ENCODE data around the gene UBE2O.
"Not testable (repeated sequence)": the region's sequence is repeated elsewhere in the genome, so short reads cannot be mapped to it uniquely, and the experiment has no call there.

UBE2O gene

DNA sequence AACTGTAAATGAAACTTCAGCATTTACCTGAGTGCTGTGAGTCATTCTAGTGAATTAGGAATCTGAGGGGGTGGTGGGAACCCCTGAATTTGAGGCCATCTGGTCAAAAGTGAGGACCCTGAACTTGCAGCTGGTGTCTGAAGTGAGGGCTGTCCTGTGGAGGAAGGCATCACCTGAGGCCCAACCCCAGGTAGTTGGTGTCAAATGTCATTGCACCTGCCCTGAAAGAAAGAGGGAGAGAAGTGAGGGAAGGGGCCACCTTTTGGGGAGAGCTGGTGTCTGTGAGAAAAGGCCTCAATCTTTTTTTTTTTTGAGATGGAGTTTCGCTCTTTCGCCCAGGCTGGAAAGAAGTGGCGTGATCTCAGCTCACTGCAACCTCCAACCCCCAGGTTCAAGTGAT, 86.7 kb downstream of the UBE2O start:
- no peak for DNase-seq

DNA sequence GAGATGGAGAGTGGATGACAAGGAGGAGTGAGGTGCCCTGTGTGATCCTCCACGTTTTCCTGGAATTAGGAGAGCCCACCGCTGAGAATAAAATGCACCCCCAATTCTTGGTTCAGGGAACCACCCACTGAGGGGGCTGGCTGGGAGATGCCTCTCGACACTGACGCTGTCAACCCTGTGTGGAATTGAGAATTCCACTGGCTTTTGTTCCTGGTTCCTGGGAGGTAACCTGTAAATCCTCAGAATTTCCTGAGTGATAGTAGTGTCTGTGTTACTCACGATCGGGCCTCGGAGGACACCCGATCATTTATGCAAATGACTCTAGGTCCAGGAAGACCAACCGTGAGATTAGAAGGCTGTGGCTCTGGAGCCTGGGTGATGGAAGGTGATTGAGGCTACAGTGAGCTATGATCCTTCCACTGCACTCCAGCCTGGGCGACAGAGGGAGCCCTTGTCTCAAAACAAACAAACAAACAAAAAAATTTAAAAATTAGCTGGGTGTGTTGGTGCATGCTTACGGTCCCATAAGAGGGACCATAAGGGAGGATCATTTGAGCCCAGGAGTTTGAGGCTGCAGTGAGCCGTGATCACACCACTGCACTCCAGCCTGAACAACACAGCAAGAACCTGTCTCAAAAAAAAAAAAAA, 87.6 kb downstream of the UBE2O start:
- no peak for DNase-seq

DNA sequence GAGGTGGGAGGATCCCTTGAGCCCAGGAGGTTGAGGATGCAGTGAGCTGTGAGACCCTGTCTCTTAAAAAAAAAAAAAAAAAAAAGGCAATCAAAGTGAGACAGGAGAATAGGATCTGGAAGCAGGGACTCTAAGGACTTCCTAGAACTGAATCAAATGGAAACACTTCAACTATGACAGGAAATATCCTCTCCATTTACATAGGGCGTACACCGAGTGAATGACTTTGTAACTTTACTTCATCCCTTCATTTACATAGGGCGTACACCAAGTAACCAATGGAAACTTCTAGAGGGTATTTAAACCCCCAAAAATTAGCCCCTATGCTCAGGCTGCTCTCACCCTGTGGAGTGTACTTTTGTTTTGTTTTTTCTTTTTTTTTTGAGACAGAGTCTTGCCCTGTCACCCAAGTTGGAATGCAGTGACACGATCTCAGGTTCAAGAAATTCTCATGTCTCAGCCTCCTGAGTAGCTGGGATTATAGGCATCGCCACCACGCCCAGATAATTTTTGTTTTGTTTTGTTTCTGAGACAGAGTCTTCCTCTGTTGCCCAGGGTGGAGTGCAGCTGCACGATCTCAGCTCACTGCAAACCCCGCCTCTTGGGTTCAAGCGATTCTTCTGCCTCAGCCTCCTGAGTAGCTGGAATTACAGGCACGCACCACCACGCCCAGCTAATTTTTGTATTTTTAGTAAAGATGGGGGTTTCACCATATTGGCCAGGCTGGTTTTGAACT, 89.7 kb downstream of the UBE2O start:
- no peak for DNase-seq

DNA sequence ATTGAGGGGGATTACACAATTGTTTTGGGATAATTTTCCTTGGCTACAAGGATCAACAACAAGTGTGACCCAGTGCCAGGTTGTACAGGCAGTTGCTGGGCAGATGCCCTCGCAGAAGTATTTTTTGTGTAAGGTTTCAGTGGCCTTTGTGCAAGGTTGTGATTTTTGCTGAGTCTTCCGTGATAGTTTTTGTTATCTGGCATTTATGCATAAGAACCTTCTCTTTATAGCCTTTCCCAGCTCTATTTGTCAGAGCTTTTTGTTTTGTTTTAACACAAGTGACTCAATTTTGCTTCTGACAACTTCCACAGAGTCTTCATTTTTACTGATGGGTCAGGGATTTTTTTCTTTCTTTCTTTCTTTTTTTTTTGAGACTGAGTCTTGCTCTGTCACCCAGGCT, 92.5 kb downstream of the UBE2O start:
- no peak for DNase-seq

DNA sequence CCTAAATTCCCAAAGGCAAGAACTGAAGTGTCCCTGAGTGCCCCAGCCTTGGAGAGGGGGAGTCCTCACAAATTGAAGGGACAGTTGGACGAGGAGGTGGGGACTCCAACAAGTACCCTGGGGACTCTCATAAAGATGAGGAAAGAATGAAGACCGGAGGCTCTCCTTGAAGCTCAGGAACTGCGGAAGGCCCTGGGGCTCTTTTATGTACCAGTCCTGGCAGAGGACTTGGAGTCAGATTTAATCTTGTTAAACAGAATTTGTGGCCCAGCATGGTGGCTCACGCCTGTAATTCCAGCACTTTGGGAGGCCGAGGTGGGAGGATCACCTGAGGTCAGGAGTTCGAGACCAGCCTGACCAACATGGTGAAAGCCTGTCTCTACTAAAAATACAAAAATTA, 93.2 kb downstream of the UBE2O start:
- not testable (repeated sequence) for DNase-seq

DNA sequence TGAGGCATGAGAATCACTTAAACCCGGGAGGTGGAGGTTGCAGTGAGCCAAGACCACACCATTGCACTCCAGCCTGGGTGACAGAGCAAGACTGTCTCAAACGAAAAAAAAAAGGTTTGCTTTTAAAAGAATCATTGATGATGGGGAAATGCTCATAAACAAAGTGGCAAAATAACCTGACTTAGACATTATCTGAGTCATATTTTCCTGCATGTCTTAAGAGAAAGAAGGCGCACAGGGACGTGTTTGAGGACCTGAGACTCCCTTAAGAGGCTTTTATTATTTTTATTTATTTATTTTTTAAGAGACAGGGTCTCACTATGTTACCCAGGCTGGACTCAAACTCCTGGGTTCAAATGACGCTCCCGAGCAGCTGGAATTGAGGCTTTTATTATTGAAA, 93.6 kb downstream of the UBE2O start:
- DNase-seq = no peak

DNA sequence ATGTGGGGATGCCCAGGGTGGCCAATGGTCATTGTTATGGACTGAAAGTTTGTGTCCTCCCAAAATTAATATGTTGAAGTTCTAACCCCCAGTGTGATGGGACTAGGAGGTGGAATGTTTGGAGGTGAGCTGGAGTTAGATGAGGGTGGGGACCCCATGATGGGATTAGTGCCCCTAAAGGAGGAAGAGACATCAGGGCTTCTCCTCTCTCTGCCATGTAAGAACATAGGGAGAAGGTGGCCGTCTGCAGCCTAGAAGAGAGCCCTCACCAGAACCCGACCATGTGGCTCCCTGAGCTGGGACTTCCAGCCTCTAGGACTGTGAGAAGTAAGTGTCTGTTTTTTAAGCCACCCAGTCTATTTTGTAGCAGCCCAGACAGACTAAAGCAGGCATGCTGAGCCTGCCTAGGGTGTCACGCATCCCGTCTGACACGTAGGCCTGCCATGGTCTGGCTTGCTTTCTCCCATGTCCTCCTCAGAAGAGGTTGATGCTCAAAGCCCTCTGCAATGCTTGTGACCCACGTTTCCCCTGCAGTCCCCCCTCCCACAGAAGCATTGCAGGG, 95.3 kb downstream of the UBE2O start:
- DNase-seq = no peak

DNA sequence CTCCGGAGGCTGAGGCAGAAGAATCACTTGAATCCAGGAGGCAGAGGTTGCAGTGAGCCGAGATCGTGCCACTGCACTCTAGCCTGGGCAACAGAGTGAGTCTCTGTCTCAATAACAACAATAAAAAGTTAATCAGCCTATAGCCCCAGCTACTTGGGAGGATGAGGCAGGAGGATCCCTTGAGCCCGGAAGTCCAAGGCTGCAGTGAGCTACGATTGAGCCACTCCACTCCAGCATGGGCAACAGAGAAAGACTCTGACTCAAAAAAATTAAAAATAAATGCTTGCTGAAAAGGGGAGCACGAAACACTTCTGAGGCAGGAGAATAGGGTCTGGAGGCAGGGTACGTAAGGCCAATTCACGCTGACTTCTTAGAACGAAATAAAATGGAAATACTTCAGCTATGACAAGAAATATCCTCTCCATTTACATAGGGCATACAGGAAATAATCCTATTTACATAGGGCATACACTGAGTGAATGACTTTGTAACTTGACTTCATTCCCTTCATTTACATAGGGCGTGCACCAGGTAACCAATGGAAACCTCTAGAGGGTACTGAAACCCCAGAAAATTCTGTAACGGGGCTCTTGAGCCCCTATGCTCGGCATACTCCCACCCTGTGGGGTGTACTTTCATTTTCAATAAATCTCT, 96.0 kb downstream of the UBE2O start:
- DNase-seq = no peak

DNA sequence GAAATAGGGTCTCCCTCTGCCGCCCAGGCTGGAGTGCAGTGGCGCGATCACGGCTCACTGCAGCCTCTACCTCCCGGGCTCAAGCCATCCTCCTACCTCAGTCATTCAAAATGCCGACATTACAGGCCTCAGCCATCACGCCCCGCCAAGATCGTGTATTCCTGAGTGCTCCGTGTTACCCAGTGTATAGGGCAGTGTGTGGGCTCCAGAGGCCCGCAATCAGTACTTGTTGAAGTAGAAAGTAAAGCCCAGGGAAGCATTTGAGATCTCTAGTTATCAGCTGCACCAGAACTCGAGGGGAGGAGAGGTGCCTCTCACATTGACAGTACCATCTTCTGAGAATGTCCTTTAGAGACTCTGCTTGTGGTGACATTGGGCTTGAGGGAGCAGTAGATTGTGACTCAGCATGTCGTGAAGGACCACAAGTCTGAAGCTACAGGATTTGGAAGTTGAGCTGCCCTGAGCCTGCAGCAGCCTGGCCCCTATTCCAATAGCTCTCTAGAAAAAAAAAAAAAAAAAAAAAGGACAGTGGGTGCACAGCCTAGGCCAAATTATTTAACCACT, 98.1 kb downstream of the UBE2O start:
- no peak for DNase-seq

DNA sequence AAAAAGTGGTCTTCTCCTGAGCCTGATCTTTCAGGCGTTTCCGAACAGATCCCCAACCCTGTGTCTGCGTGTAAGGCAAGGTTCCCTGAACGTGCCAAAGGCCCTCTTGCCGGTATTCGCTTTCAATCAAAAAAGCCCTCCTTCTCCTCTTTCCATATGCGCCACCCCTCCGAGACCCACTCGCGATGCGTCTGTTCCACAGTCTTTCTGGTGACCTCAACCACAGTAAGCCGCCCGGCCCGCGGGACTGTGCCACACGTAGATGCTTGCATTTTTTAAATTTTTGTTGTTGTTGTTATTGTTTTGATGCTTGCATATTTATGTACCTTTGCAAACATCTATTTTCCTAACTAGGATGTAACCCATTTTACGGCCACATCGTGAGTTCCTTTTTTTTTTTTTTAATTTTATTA, 98.6 kb downstream of the UBE2O start:
- no peak for DNase-seq

DNA sequence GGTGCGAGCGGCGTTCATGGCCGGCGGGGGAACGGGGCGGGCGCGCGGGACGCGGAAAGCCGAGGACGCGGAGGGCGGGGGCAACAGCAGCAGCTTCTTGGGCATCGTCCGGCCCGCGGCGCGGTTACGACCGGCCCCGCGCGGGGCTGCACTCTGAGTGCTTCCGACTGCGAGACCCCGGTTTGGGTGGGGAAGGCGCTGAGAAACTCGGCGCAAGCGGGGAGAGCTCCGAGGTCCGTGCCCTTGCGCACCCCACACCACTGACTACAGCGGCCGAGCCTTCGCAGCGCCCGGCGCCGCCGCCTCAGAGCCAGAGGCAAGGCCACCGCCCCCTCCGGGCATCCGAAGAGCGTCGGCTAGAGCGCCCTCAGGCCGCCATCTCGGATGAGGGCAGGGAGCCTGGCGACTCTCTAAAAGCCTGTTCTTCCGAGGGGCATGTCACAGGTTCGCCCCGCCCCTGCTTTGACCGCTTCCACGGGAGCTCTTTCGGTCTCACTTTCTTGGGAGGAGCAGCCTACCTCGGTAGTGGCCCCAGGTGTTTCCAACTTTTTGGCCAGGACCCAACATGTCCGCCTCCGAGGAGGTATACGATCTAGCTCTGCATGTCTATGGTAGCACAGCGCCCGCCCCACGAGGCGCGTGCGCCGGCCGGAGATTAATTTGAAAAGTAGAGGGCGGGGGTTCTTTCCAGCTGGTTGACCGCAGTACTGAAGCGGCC, 99.2 kb downstream of the UBE2O start, which contains the start of gene PRPSAP1:
Gene PRPSAP1, minus strand, starts transcription at position 318 of the 718 bp plus-strand sequence. Its CDS starts 213 bp downstream, at position 105.
- DNase-seq = peak; percentile 92 to 95

DNA sequence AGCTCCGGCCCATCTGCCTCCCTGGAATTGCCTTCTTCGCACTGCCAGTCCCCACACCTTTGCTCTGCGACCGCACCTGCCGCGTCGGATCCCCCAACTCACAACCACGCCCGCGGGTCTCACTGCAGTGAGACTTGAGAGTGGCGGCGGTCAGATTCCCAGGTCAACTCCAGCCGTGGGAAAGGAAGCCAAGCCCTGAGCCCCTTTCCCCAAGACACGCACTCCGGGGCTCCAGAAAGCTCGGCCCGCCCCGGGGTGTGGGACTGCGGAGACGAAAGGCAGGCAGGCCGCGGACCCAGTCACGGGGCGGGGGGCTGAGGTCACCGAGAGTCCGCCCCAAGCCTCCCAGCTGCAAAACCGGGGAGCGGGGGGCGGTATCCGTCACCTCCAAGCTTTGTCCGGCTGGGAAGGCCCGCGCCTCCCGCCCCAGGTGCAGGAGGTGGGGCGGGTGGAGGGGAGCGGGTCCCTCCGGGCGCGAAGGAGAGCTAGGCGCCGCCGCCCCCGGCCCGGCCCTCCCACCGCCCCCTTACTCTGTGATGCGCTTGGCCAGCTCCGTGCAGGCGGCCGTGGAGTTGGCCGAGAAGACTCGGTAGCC, 99.9 kb downstream of the UBE2O start:
- no peak for DNase-seq

DNA sequence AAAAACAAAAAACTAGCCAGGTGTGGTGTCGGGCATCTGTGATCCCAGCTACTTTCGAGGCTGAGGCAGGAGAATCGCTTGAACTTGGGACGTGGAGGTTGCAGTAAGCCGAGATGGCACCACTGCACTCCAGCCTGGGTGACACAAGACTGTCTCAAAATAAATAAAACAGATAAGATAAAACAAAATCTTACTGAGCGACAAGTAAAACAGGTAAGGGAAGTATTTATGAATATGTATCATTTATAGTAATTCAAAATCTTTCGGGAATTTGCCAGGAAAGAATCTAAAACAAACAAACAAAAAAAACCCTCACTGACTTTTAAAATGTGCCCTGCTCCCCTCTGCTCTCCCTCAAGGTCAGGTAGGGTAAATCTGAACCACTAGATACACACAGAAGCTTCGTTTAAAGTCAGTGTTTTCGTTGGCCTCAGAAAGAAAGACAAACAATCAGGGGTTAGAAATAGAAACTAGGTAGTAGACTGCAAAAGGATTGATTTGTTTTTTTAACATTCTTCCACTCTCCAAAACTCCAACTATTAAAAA, 101.4 kb downstream of the UBE2O start:
- no peak for DNase-seq

DNA sequence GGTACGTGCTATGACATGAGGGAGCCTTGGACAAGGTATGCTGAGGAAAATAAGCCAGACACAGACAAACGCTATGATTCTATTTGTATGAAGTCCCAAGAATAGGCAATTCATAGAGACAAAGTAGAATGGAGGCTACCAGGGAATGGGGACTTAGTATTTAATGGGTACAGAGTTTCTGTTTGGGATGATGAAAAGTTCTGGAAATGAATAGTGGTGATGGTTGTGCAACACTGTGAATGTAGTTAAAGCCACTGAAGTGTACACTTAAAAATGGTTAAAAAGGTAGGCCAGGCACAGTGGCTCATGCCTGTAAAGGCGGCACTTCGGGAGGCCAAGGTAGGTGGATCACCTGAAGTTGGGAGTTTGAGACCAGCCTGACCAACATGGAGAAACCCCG, 102.5 kb downstream of the UBE2O start:
- DNase-seq = no peak

DNA sequence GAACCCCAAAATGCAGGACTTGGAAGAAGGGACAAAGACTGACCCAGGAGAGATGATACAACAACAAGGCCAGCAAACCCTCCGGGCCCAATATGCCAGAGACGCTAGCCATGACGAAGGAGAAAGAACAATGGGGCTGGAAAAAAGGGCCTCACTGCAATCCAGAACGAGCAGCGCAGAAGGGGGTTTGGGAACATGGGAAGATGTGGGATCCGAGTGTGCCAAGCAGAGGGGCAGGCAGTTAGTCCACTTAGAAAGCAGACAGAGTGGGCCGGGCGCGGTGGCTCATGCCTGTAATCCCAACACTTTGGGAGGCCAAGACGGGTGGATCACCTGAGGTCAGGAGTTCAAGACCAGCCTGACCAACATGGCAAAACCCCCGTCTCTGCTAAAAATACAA, 106.0 kb downstream of the UBE2O start:
- DNase-seq = not testable (repeated sequence)

DNA sequence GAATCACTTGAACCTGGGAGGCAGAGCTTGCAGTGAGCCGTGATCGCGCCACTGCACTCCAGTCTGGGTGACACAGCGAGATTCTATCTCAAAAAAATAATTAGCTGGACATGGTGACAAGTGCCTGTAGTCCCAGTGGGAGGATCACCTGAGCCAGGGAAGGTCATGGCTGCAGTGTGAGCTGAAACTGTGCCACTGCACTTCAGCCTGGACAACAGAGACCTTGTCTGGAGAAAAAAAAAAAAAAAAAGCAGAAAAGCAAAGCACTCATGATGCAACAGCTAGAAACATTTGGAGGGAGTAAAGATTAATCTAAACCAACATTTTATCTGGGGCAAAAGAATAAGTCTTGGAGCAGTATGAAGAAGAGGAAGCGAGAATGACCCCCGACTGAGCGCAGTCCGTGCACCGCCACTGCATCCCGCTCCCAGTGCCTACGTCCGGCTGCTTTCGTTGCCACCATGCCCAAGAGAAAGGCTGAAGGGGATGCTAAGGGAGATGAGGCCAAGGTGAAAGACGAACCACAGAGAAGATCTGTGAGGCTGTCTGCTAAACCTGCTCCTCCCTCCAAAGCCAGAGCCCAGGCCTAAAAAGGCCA, 107.5 kb downstream of the UBE2O start:
- no peak for DNase-seq

DNA sequence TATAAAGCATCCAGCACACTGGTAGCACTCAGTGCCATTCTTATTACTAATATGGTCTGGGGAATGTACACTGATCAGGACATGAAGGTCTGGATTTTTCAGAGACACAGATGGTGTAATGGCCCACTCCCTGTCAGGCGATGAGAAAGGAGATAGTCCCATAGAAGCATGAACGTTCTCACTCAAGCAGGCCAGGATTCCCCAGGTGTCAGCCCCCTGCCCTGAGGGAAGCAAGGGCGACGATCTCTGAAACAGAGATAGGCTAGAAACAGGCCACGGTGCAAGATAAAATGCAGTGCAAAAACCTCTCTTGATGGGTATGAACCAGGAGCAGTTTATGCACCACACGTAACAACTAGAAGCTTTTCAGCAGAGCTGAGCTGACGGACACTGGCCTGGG, 109.8 kb downstream of the UBE2O start:
- no peak for DNase-seq

DNA sequence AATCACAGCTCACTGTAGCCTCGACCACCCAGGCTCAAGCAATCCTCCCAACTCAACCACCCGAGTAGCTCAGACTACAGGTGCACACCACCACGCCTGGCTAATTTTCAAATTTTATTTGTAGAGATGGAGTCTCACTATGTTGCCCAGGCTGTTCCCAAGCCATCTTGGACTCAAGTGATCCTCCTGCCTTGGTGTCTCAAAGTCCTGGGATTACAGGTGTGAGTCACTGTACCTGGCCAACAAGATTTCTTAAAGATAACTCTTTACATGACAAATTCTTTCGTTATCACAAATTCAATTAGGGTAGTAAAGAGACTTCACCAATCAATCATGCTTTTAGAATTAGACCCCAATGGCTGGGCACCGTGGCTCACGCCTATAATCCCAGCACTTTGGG, 111.7 kb downstream of the UBE2O start:
- no peak for DNase-seq
